HG02870 (cell line): ENCODE data around the gene RAMP3.
"Not testable (repeated sequence)": the region's sequence is repeated elsewhere in the genome, so short reads cannot be mapped to it uniquely, and the experiment has no call there.

ENCODE experiments used
- ATAC-seq: cut with Tn5 transposase; IDR thresholded peaks from one replicate; pipeline ENCODE4 v1.9.1; 2021; ENCODE audit warnings: mild to moderate bottlenecking, moderate library complexity; ENCODE audit not compliant: unreplicated experiment

Gene RAMP3

GRCh38 chr7:45131891-45132290 is 25.7 kb upstream of the RAMP3 start:
- ATAC-seq = no peak

DNA sequence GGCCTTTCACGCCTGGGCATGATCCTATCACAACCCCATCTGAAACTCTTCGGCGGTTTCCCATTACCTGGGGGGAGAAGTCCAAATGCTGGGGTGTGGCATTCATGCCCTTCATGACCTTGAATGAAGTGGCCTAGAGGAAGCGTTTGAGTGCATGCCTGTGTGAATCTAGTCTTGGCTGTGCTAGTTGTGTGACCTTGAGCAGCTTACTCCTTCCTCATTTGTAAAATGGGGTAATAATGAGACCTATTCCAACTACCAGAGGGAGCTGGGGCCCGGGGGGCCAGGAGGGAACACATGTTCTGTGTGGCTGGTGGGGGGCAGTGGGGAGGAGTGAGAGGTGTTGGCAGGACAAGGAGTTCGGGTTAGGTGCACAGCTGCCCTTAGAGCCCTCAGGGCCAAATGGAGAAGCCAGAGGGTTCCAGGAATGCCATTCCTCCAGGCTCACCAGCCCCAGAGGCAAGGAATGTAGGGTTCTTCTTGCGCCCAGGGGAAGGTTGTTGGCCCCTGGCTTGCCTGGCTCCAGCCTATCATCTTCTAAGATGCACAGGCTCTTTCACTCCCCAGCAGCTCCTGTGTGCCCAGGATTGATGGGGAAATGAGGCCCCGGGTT is 24.8 kb upstream of the RAMP3 start:
- ATAC-seq = no peak

DNA sequence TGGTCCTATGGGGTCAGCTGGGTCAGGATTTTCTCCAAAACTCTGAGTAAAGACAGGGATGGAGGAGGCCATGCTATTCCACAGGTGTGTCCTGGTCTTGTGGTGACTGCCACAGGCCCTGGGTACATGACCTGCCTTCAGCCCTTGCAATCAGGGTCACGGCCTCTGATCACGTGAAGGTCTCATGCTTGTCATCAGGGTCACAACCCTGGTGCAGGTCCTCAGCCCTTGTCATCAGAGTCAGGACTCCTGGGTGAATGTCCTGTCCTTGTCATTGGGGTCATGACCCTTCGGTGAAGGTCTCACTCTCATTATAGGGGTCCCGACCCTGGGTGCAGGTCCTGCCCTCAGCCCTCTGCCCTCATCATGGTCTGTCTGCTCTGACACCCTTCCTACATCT is 24.2 kb upstream of the RAMP3 start:
- ATAC-seq = no peak

DNA sequence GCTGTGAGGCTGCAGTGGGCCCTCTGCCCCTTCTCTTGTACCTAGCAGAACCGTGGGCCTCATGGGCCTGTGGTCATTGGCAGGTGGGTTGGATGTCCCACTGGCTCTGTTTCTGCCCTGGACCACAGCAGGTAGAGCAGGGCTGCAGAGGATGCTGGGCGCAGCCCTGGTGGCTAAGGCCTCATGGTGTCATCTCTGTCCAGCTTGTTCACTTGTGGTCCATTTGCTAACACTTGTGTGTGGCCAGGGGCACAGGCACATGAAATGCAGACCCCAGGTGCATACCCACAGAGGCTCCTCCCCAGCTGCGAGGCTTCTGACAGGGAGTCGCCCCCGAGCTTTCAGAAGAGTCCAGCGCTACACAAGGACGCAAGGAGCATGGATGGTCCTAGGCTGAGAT is 23.7 kb upstream of the RAMP3 start:
- no peak for ATAC-seq

GRCh38 chr7:45136106-45137060 is 21.2 kb upstream of the RAMP3 start:
- ATAC-seq = no peak

DNA sequence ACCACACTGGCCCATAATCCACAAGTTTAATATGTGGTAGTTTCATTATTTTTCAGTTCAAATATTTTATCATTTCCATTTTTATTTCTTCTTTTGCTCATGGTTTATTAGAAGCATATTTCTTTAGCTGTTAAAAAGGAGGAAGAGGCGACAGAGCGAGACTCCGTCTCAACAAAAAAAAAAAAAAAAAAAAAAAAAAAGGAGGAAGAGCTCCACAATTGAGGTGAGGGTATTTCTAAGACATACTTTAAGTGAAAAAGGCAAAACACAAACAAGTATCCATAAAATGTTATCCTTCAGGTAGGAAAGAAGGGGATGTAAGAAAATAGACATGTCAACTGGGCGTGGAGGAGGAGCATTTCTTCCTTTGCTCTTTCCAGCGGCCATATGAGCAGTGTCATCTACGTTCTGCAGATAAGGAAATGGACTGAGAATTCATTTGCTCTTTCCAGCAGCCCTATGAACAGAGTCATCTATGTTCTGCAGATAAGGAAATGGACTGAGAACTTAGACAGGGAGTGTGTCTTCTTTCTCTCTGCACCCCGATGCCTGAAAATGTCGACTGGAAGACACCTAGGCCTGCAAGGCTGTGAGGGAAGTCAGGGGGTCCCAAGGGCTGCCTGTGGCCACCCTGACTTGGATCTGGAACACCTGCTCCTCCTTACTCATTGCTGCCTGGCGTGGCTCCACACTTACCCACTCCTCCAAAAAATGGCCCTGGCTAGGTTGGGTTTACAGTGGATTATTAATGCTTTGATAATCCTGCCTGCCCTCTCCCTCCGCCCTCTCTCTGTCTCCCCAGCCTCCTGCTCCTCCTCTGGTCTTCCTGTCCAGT is 18.9 kb upstream of the RAMP3 start:
- ATAC-seq = no peak

- ATAC-seq = no peak
Measured at GRCh38 chr7:45140827-45141226, 16.8 kb upstream of the RAMP3 start.

DNA sequence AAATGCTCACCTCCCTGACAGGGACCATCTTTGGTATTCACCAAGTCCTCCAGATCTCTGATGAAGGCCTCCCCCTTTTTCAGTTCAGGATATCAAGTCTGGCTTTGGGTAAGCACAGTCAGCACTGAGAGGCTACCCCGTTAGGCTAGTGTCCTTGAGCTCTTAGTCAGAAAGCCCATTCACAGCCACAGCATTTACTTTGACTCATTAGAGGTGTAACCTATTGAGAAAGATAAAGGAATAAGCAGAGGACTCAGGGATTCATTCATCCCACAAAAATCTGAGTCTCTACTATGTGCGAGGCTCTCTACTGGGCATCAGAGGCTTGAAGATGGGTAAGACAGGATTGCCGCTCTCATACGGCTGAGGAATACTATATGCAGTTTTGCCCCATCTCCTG is 14.0 kb upstream of the RAMP3 start:
- no peak for ATAC-seq

DNA sequence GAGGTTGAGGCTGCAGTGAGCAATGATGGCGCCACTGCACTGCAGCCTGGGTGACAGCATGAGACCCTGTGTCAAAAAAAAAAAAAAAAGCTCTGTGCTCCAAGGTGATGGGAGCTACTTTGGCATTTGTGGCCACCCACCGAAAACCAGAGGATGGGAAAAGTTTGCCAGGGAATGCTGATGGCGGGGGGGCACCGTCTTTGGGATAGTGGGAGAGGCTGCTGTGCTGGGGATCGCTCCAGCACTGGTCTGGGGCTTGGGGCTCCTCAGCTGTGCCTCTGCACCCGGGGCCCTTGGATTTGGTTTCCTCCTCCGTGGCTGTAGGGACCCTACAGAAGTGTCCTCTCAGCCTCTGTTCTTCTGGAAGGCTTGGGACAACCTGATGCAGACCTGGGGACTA is 11.7 kb upstream of the RAMP3 start:
- no peak for ATAC-seq

GRCh38 chr7:45146531-45147379 is 10.8 kb upstream of the RAMP3 start:
- no peak for ATAC-seq

GRCh38 chr7:45147858-45148652 is 9.5 kb upstream of the RAMP3 start:
- no peak for ATAC-seq

- ATAC-seq = no peak
Measured at GRCh38 chr7:45148653-45148973, 9.0 kb upstream of the RAMP3 start.

DNA sequence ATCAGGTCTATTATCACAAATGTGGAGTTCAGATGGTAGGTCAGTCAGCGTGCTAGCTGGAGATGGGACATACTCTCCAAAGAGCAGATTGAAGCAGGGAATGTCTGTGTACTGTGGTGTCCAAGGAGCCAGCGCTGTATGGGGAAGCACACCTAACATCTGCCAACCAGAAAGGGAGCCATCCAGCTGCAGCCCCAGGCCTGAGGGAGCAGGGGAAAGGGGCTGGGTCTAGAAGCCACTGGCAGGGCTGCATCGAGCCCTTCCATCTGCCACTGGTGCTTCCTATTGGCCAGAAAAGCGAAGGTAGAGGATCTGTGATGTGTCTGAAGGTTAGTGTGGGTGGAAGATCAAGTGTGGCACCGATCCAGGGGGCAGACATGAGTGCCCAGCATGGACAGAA is 8.0 kb upstream of the RAMP3 start:
- ATAC-seq = no peak

GRCh38 chr7:45150199-45150598 is 7.4 kb upstream of the RAMP3 start:
- ATAC-seq = no peak

- no peak for ATAC-seq
Measured at GRCh38 chr7:45151131-45151684, 6.4 kb upstream of the RAMP3 start.

GRCh38 chr7:45151967-45152366 is 5.6 kb upstream of the RAMP3 start:
- ATAC-seq = no peak

- no peak for ATAC-seq
Measured at GRCh38 chr7:45153233-45153632, 4.4 kb upstream of the RAMP3 start.

- not testable (repeated sequence) for ATAC-seq
Measured at GRCh38 chr7:45153861-45154260, 3.7 kb upstream of the RAMP3 start.

GRCh38 chr7:45155357-45155900 is 2.2 kb upstream of the RAMP3 start:
- no peak for ATAC-seq
